NCI-H2227 treated with DMSO at 0.1 percent for 48 hours (cell line): ENCODE results near the gene PLEKHH2.

ENCODE experiments used
- DNase-seq: peaks from one replicate; lab custom pipeline; 2025; lab: John Stamatoyannopoulos, UW

Gene PLEKHH2

DNA sequence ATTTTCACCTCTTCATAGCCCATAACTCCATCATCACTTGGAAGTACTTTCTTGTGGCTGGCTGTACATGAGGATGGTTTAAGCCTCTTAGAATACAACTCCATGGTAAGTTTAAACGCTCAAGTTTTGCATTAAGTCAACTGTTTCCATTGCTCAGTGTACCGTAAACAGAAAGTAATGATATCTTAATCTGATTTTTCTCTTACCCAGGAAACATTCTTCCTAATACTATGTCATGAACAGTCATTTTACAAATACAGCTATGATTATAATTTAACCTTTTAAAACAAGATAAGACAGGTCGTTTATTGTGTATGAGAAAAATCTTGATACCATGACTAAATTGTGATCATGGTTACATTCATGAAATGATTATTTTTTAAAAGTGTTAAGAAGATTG lies 125.2 kb downstream of the PLEKHH2 start:
- DNase-seq, result no peak

DNA sequence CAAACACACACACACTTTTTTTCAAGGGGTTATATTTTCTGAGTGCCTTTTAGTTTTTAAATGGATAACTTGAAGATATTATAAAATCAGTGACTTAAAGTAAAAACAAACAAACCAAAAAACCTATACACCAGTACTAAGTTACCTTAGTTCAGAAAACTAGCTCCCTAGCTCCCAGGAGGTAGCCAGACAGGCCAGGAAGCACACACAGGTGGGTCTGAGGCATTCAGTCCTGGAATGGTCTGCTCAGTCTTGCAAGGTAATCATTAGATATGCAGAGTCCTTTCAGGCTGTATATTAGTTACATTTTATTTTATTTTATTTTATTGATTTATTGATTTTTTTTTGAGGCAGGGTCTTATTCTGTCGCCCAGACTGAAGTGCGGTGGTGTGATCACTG lies 126.0 kb downstream of the PLEKHH2 start:
- DNase-seq, result no peak

DNA sequence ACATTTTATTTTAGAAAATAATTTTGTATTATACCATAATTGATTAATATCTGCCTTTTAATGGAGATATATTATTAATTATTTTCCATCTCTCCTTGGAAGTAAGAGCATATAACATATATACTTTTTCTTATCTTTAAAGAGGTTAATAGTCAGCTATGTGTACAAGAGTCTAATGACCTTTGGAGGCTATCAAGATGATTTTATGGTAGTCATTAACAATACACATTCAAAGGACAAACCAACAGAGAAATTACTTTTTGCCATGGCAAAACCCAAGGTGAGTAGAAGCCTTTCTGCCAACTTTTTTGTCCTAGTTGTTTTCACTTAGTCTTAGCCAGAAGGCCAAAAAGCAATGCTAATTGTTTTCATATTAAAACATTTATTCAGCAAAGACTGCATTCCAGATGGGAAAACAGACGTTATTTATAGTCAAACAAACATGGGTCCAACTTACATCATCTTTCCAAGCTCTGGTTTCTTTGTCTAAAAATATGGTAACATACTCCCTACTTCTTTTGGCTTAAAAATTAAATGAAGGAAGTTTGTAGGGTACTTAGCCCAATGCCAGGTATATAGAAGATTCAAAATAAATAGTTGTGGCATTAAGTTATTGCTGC lies 127.1 kb downstream of the PLEKHH2 start:
- DNase-seq, result no peak

DNA sequence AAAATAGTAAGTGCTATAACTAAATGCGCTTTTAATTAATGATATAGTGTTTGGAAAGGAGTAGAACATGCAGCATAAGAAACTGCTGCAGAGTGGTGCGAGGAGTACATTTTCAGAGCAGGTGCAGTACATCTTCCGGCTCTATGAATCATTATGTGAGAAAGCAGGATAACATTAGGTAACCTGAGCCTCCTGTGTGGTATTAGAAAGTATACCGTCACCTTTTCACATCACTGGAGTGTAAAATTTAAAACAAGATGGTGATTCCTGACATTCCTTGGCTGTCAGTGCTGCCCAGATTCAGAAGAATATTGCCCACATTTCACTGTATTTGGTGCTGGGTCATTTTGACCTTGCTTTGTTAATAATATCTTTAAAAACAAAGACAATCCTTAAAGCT lies 128.9 kb downstream of the PLEKHH2 start:
- no peak for DNase-seq

DNA sequence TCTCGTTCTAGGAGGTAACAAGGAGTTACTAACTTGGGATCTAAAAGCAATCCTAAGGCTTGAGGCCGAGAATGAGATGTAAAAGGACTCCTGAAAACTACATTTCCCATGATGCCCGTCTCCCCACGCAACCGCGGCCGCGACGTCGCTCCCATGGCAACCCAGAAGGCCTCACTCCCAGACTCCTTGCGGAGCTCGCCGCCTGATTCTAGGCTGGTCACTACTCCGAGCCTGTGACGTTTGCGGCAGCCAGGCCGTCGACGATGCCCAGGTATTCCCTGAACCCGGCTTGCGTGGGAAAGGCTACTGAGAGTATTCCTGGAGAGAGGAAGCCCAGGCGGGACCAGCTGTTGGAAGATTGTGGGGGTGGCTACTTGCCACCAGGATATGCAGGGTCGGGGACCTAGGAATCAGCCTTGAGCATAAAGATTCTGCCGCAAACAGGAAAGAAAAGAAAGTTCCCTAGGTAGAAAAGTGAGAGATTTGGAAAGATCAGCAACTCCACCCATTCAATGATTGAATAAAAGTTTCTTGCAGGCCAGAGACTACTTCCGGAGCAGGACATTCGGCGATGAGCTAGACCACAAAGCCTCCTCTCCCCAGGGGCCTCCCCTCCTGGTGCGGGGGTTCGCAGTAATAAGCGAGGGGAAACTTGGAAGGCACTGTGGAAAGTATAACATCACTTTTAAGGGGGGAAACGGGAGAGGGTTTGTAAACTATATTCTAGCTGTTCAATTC lies 137.0 kb downstream of the PLEKHH2 start, which contains the start of gene DYNC2LI1:
Gene DYNC2LI1 (plus strand): TSS at position 164 of the 738 bp plus-strand sequence. CDS start 100 bp downstream, at position 264.
- DNase-seq, result peak; percentile 93

DNA sequence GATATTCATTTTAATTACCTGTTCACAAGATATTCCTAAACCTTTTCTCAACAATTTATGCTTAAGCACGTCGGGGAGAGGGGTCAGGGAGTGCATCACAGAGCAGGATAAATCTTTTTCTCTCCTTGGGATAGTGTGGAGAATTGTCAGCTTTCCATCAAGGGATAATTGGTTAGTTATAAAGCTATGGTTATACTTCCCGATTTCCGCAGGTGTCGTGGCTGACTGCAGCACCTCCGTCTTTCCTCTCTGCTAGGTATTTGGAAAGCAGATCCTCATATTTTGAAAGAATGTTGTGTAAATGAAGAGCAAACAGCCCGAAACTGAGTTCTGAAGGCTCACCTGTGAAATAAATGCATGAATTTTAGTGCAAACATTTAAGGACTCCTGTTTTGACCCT lies 137.6 kb downstream of the PLEKHH2 start:
- DNase-seq, result no peak

DNA sequence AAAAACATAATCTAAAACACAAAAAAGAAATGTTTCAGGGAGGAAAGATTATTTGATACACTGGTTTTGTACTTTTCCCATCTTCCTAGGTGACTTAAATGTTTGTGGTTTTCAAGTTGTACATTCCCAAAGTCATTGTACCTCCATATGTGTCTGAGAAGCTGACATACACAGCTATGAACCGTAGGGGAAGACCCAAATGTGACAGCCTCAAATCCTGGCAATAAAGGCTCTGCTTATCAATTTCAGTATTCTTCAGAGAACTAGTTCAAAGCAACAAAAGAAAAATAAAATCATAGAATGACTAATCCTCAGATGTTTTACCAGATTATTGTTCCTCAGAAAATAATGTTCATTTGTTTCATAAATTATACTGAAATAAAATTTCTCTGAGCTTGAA lies 139.3 kb downstream of the PLEKHH2 start:
- no peak for DNase-seq

DNA sequence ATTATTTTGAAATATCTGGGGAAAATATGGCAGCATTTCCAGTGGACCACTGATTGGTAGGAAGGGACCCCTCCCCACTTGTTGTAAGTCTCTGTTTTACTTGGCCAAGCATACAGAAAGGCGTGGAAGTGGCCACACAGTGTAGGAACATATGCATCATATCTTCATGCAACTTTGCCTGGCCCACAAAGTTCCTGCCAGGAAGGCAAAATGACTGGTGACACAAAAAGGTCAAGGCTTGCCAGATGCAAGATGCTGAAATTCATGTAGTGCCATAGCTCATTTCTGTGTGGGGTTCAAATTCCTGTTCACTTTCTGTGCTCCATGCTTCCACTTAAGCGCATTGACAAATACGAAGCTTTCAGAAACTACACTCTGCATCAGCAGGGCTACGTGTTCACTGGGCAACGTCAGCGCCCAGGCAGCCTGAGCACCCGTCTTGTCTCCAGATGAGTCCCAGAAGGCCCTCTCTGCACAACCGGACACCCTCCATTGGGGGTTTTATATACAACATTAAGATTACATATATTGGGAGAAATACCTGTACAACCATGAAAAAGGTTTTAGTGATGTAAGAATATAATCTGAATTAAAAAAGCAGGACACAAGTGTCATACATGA lies 140.4 kb downstream of the PLEKHH2 start:
- no peak for DNase-seq

DNA sequence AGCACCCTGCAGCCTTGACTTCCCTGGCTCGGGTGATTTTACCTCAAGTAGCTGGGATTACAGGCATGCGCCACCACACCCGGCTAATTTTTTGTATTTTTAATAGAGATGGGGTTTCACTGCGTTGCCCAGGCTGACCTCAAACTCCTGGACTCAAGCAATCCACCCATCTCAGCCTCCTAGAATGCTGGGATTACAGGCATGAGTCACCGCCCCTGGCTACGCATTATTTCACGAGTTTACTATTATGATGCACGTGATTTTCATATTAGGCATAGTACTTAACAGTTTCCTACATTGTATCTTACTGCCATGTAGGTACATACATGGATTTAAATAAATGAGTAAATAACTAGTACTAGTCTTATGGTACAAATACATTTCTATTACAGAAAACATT lies 141.2 kb downstream of the PLEKHH2 start:
- no peak for DNase-seq

DNA sequence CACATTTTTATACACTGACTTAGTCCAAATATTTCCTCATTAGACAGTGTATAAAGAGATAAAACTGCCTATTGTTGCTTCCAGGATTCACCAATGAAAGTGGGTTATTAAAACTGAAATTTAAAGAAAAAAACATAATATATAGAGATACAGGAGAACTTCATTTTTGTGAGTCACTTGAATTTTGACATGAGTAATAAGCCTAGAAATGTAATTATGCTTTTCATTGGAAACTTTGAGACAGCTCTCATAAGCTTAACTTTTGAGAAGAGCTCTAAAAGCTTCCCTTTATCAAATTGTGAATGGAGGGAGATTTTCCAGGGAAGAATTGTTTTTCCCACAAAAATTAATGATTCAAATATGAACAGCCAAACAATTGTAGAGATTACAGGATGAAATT lies 150.8 kb downstream of the PLEKHH2 start:
- DNase-seq, result no peak

DNA sequence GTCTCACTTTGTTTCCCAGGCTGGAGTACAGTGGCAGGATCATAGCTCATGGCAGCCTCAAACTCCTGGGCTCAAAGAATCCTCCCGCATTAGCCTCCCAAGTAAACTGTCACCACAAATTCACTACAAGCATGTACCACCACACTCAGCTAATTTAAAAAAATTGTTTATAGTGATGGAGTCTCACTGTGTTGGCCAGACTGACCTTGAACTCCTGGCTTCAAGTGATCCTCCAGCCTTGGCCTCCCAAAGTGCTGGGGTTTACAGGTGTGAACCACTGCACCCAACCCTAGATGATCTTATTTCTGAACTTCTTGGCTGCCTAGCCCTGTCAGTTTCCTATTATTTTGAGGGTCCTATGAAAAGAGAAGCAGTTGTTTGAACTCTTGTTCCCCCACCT lies 151.6 kb downstream of the PLEKHH2 start:
- no peak for DNase-seq

DNA sequence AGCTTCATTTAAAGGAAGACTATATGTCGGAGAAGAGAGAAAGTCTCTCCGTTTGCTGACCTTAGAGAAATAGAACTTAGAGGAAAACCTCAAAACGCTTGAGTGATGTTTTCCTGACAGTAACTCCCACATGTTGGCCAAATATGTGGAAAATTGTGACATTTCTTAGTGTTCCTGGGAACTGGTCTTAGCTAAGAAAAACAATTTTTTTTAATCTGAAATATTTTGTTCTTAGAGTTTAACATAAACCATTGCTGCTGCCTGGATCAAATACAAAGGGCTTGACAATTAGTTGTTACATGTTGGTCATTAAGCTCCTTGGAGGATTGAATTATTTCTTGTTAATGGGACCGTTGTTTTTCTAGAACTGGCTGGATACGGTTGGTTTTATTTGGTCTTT lies 153.1 kb downstream of the PLEKHH2 start:
- no peak for DNase-seq

DNA sequence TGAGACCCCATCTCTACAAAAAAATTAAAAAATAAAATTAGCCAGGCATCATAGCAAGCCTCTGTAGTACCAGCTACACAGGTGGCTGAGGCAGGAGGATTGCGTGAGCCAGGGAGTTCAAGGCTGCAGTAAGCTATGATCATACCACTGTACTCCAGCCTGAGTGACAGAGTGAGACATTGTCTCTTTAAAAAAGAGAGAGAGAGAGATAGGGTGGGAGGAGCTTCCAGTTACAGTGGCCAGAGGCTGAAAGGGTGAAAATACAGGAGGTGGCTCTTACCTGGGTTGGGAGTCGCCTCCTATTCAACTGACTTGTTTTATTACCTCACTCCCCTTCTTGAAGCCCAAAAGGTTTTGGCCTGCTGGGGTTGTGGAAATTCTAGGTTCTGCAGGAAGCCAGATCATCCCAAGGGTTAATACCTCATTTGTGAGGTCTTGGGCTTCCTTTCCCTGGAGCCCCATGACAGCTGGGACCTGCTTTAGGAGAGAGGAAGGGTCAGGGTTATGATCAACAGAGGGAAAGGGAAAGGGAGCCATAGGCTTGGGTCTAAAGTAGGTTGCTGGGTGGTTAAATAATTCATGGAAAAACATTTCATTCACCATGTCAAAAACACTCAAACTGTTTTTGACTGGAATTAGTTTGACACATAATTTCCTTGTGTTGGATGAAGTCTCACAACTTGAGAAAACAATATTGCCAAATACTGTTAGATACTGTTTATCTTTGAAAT lies 154.1 kb downstream of the PLEKHH2 start:
- no peak for DNase-seq

DNA sequence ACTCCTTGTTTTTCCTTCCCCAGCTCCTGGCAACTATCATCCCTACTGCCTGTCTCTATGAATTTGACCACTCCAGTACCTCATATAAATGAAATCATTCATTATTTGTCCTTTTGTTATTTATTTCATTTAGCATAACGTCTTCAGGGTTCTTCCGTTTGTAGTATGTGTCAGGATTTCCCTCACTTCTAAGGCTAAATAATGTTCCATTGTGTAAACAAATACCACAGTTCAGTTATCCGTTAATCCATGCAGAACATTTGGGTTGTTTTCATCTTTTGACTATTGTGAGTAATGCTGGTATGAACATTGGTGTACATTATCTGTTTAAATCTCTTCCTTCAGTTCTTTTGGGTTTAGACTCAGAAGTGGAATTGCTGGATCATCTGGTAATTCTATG lies 155.6 kb downstream of the PLEKHH2 start:
- DNase-seq, result no peak

DNA sequence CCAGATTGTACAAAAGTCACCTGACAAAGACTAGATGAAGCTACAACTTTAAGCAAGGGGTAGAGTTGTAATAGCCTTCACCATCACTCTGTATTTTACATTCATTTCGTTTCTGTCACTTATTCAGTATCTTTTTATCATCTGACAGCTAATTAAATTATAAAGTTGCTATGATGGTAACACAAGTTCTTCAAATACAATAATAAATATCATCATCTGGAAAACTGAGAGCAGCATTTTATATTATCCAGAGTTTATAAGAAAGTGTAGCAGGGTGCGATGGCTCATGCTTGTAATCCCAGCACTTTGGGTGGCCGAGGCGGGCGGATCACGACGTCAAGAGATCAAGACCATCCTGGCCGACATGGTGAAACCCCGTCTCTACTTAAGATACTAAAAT lies 157.9 kb downstream of the PLEKHH2 start:
- DNase-seq, result no peak

DNA sequence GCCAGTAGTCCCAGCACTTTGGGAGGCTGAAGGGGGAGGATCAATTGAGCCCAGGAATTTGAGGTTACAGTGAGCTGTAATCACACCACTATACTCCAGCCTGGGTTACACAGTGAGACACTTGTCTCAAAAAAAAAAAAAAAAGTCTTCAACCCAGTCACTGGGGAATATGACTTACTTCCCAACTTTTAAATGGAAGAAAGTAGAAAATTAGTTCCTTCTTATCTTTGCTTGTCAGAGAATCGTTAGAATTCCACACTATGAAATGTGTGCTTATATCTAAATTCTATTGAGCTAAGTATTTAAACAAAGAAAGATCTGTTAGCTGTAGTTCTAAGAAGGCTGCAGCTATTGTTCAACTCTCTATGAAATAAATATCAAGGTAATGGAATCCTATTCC lies 159.1 kb downstream of the PLEKHH2 start:
- no peak for DNase-seq

DNA sequence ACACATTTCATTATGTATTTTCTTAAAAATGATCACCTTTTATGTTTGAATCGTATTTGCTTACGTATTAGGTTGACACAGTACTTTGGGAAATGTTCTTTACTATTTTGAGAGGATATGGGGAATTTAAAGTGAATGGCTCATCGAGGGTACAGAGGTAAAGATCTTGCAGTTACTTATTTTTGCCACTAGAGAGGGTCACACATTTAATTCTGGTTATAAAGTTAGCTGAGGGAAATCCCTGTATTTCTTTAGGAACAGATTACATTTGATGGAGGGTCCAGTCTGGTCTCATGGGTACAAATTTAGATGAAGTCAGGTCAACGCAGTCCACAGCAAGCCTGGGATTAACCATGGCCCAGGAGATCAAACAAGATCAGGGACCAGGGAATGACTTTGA lies 161.2 kb downstream of the PLEKHH2 start:
- DNase-seq, result no peak

DNA sequence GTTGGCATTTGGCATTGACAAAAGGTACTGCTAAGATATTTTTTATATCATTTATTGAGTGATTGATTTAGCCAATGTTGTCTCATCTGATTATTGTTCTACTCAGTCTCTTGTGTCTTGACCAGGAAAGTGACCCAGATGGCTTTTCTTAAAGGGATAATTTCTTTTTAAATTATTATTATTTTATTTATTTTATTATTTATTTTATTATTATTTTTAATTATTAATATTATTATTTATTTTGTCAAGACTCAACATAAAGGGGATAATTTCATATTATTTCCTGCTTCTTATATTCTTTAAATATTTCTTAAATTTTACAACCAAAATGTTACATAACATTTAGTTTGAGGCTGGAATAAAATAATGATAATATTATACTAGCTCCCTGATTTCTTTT lies 163.8 kb downstream of the PLEKHH2 start:
- DNase-seq, result no peak

DNA sequence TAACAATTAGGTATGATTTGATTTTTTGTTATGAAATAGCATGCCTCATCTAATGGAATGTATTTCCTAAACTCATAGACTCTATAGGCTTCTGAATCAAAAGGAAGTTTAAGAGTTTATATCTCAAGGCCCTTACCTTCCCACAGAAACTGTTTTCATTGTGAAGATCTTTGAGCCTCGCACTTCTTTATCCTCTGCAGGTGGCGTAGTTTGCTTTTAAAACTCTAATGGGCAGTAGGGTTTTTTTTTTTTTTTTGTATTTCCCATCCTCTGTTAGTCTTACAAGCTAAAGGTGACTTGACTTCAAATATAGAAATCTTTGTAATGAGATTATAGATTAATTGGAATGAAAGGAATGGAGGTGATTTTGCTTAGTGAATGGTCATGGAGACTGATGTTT lies 165.1 kb downstream of the PLEKHH2 start:
- DNase-seq, result no peak

DNA sequence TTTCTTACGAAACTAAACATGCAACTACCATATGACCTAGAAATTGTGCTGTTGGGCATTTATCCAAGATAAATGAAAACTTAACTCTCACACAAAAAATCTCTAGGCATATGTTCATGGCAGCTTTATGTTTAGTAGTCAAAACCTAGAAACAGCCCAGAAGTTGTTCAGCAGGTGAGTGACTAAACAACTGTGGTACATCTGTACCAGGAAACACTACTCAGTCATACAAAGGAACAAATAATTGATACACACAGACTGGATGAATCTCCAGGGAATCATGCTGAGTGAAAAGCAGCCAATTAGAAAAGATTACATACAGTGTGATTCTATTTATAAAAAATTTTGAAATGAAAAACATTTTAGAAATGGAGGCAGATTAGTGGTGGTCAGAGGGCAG lies 166.1 kb downstream of the PLEKHH2 start:
- no peak for DNase-seq

DNA sequence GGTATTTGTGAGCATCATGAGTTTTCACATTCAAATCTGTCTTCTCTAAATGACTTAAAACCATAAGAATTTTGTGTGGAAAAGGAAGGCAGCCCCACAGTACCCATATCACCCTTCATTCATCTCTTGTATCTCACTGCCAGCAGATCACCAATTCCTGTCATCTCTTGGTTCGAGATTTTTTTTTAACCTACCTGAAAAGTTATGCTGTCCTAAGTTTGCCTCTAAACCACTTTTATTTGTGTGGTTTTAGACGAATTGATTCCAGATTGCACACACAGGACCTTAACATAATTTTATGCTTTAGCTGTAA lies 169.6 kb downstream of the PLEKHH2 start:
- DNase-seq, result no peak

DNA sequence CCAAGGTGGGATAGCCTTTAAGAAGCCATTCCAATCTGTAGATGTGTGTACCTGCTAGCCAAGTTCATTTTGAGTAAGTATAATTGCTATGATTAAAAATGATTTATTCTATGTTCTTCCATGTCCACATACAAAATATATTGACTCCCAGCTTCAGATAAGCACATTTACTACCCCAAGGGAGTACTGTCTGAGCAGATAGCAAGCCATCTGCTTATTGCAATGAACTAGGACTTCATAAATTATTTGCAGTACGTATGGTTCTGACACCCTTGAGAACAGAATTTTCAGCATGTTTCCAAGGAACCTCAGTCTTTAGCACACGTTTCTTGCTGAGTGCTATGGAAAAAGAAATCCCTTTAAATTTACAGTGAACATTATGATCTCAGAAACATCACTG lies 173.4 kb downstream of the PLEKHH2 start:
- DNase-seq, result no peak

DNA sequence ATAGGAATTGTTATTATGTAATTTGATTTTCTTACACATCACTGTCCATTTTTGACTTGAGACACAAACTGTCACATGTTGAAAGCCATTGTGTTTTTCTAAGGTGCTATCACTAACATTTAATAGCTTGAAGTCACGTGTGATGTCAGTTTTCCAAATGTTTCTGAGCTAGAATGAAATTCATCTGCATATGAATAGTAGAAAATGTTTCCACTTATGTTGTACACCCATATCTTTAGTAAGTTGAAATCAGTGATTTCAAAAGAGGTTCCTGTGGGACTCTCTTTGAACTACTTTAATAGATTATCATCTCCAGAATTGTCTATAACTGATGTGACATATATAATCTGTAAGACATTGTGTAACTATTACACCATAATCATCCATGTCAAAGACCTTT lies 173.8 kb downstream of the PLEKHH2 start:
- DNase-seq, result no peak
